Left lung (tissue), 10 donors: ENCODE results near the gene LRRC52. TPM values are rescaled to one million over a fixed set of nuclear protein-coding genes. Genes with fewer than 3 reads are reported as not detected.

ENCODE experiments used
- ATAC-seq: fragments of 200-7000 bp; cut with Tn5 transposase; one replicate; pipeline ENCODE4 v1.9.1; 2020; ENCODE audit warnings: moderate library complexity
- DNase-seq, 4 donors: peaks; one replicate each; pipeline ENCODE4 v3.0.0-alpha.2; 2013 to 2020
- H3K27ac ChIP-seq, 2 donors: fragments of 200-600 bp; sonication (generic) in 1 of 2; one replicate each; pipeline versions ENCODE4 v1.5.0 to v1.8.0; 2020 to 2021
- H3K27me3 ChIP-seq, 2 donors: fragments of 200-600 bp; sonication (generic) in 1 of 2; one replicate each; pipeline versions ENCODE4 v1.5.0 to v1.8.0; 2020 to 2021
- H3K36me3 ChIP-seq, 2 donors: fragments of 200-600 bp; sonication (generic) in 1 of 2; one replicate each; pipeline versions ENCODE4 v1.5.0 to v1.8.0; 2020 to 2021
- H3K4me1 ChIP-seq, 2 donors: fragments of 200-600 bp; one replicate each; pipeline ENCODE4 v1.8.0; 2021
- H3K4me3 ChIP-seq, 2 donors: fragments of 200-600 bp; sonication (generic) in 1 of 2; one replicate each; pipeline versions ENCODE4 v1.5.0 to v1.8.0; 2020 to 2021; ENCODE audit warnings: mild to moderate bottlenecking in 1 of 2
- H3K9me3 ChIP-seq, 2 donors: fragments of 200-600 bp; sonication (generic) in 1 of 2; one replicate each; pipeline versions ENCODE4 v1.5.0 to v1.8.0; 2020 to 2021
- intact Hi-C, 2 donors: fragments of 100-400 bp; cut with DNase I; formaldehyde crosslinking; loops; one replicate each; pipeline versions ENCODE4 v1.11.2 to v1.14.2; 2022
- polyA plus RNA-seq, 6 donors: library from polyadenylated mRNA; unstranded; fragments of 120-200 nt; gene quantifications; one replicate each; pipeline ENCODE4 v1.2.1, GENCODE V29; 2013; ENCODE audit not compliant: insufficient read length in 6 of 6
- total RNA-seq, 2 donors: library from RNA; stranded (reverse); fragmentation: NEBNext Ultra II Directional; extraction: Animal tissue kit (Norgen Biotek cat#: 25700); gene quantifications; one replicate each; pipeline ENCODE4 v1.2.1, GENCODE V29; 2021
- TF ChIP-seq, protein P1 (sequence below), 2 donors: fragments of 200-600 bp; sonication (generic) in 1 of 2; IDR thresholded peaks; one replicate each; pipeline versions ENCODE4 v1.5.0 to v1.8.0; 2021; ENCODE audit warnings: antibody characterized with exemption in 2 of 2
- donor health status: DM: no; HTN: yes; CAD: no.
- donor health status: DM: no; HTN: no; CAD: no.

Gene LRRC52
- total and polyA plus RNA-seq, 8 donors: not detected

DNA sequence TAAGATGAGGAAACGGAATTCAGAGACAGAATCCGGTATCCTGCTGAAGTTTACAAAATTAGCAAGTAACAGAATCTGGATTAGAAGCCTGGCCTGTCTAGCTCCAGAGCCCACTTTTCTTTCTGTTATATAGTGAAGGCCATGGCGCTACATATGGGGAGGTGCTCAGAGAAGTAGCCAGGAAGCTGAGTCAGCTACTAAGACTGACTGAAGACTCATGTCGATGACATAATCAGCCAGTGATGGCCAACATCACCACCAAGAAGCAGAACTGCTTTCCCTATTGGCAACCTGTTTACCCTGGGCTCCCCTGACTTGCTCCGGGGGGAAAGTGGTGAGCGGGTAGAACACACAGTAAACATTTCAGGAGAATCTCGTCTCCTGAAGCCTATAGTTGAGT is 18.8 kb downstream of the LRRC52 start:
- H3K4me1 ChIP-seq: no peaks in the 10 kb centered on the region
- no peaks in the 10 kb centered on the region for H3K36me3 ChIP-seq
- H3K27me3 ChIP-seq: peaks cover 0 to 7% of the 10 kb centered on the region in 2 donors
- DNase-seq: no peak
- TF ChIP-seq, protein P1, sequence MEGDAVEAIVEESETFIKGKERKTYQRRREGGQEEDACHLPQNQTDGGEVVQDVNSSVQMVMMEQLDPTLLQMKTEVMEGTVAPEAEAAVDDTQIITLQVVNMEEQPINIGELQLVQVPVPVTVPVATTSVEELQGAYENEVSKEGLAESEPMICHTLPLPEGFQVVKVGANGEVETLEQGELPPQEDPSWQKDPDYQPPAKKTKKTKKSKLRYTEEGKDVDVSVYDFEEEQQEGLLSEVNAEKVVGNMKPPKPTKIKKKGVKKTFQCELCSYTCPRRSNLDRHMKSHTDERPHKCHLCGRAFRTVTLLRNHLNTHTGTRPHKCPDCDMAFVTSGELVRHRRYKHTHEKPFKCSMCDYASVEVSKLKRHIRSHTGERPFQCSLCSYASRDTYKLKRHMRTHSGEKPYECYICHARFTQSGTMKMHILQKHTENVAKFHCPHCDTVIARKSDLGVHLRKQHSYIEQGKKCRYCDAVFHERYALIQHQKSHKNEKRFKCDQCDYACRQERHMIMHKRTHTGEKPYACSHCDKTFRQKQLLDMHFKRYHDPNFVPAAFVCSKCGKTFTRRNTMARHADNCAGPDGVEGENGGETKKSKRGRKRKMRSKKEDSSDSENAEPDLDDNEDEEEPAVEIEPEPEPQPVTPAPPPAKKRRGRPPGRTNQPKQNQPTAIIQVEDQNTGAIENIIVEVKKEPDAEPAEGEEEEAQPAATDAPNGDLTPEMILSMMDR (IDR thresholded peaks at IDR 0.05): no peak
- no peak overlapping the region for H3K4me3 ChIP-seq
- no peaks in the 10 kb centered on the region for H3K9me3 ChIP-seq
- intact Hi-C loops: no loop called here
- no peak overlapping the region for H3K27ac ChIP-seq
- ATAC-seq: no peak

DNA sequence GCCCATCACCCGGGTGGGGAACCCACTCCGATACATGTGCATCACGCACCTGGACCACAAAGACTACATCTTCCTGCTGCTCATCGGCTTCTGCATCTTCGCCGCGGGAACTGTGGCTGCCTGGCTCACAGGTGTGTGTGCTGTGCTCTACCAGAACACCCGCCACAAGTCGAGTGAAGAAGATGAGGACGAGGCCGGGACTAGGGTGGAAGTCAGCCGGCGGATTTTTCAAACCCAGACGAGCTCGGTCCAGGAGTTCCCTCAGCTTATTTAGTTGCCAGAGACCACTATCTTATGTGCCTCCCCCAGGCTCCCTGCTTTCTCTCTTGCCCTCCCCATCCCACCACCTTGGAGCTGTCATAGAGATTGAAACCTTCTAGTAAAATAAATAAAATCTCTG is 19.8 kb downstream of the LRRC52 start:
- TF ChIP-seq, protein P1 (IDR thresholded peaks at IDR 0.05): no peak
- Histone ChIP-seq H3K9me3 (no peaks in the 10 kb centered on the region), H3K36me3 (no peaks in the 10 kb centered on the region), H3K27me3 (peaks cover 0 to 7% of the 10 kb centered on the region in 2 donors), H3K4me1 (no peaks in the 10 kb centered on the region), H3K27ac (no peak overlapping the region), H3K4me3 (no peak overlapping the region)
- DNase-seq: peak in 1 of 4 donors; percentile 55
- ATAC-seq: no peak
- intact Hi-C loops: no loop called here

DNA sequence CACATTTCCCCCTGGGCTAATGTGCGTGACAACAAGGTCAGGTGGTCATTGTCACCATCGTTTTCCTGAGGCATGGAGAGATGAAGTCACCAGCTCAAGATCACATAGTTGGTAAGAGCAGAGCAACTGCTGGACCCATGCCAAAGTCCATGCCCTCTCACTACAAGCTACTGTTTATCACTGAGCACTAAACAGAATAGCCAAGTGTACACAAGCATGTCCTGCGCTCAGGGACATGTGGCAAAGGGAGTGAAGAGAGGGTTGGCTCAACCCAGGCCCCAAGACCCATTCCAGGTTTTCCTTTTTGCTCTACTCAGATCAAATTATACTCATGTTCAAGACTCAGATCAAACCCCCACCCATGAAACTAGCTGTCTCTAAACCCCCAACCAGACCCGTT is 20.8 kb downstream of the LRRC52 start:
- intact Hi-C loops: no loop called here
- no peak for ATAC-seq
- Histone ChIP-seq H3K9me3 (no peaks in the 10 kb centered on the region), H3K36me3 (no peaks in the 10 kb centered on the region), H3K4me1 (no peaks in the 10 kb centered on the region), H3K4me3 (no peak overlapping the region), H3K27me3 (peaks cover 0 to 10% of the 10 kb centered on the region in 2 donors), H3K27ac (no peak overlapping the region)
- TF ChIP-seq, protein P1 (IDR thresholded peaks at IDR 0.05): no peak
- no peak for DNase-seq

DNA sequence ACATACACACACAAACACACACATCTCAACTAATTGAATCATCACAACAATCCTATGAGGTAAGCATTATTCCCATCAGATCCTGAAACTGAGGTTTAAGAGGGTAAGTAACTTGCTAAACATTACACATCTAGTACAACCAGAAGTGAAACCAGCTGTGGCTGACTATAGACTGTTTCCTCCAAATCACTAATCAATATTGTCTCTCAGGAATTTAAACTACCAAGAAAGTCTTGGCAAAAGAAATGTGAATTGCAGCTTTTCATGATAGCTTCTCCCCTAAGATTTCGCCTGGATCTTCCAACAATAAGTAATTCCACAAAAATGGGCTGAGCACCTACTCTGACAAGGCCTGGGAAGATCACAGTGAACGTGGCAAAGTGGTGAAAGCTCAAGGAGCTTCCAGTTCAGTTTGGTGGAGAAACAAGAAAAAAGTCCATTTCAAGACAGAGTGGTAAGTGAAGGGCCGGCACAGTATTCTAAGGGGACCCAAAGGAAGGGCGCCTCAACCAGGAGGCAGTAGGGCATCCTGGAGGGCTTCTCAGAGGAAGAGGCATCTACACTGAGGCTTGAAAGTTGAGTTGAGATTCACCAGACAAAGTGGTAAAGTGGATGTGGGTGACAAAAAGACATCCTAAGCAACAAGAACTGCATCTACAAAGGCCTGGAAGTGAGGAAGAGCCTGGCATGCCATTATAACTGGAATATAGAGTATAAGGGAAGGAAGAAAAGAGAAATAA is 22.1 kb downstream of the LRRC52 start:
- no peaks in the 10 kb centered on the region for H3K9me3 ChIP-seq
- intact Hi-C loops: no loop called here
- no peak overlapping the region for H3K27ac ChIP-seq
- ATAC-seq (no peak), DNase-seq (no peak)
- TF ChIP-seq, protein P1 (IDR thresholded peaks at IDR 0.05): no peak
- H3K27me3 ChIP-seq: peaks cover 0 to 14% of the 10 kb centered on the region in 2 donors
- no peaks in the 10 kb centered on the region for H3K36me3 ChIP-seq
- no peak overlapping the region for H3K4me3 ChIP-seq
- H3K4me1 ChIP-seq: no peaks in the 10 kb centered on the region

DNA sequence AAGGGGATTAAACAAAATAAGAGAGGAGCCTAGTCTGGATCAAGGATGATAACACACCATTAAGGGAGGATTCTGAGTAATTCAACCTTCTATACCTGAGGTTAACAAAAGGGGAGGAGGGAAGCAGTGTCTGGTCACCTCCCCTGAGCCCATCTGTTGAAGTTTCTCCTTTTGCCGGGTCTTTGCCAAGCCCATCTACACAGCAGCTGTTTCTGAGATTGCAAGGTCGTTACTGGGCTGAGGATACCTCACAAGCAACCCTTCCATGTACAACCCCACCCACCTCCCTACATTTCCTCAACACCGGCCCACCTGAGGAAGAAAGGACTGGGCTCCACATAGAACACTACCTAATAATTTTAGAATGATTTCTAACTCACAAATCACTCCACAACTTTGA is 26.3 kb downstream of the LRRC52 start:
- Histone ChIP-seq H3K4me3 (no peak overlapping the region), H3K36me3 (no peaks in the 10 kb centered on the region), H3K4me1 (no peaks in the 10 kb centered on the region), H3K27ac (no peak overlapping the region), H3K9me3 (no peaks in the 10 kb centered on the region), H3K27me3 (peaks cover 0 to 10% of the 10 kb centered on the region in 2 donors)
- DNase-seq: no peak
- intact Hi-C loops: no loop called here
- ATAC-seq: no peak
- TF ChIP-seq, protein P1 (IDR thresholded peaks at IDR 0.05): no peak
